OCI-M2 (cell line): ENCODE results near the gene DLGAP3.
"Not testable (repeated sequence)": the region's sequence is repeated elsewhere in the genome, so short reads cannot be mapped to it uniquely, and the experiment has no call there.

ENCODE experiments used
- DNase-seq: peaks from one replicate; lab custom pipeline; 2025; ENCODE audit not compliant: unreplicated experiment; lab: John Stamatoyannopoulos, UW

Gene DLGAP3

GRCh38 chr1:34842073-34842472 lies 87.4 kb downstream of the DLGAP3 start:
- no peak for DNase-seq

GRCh38 chr1:34840426-34840825 lies 89.0 kb downstream of the DLGAP3 start:
- DNase-seq, result no peak

GRCh38 chr1:34839526-34840305 lies 89.7 kb downstream of the DLGAP3 start:
- no peak for DNase-seq

GRCh38 chr1:34833711-34834110 lies 95.7 kb downstream of the DLGAP3 start:
- DNase-seq, result no peak

- DNase-seq, result no peak
These were observed 97.7 kb downstream of the DLGAP3 start for GRCh38 chr1:34831721-34832246.

GRCh38 chr1:34829250-34829649 lies 100.2 kb downstream of the DLGAP3 start:
- no peak for DNase-seq

- no peak for DNase-seq
These were observed 100.8 kb downstream of the DLGAP3 start for GRCh38 chr1:34828611-34829010.

- DNase-seq, result no peak
These were observed 102.0 kb downstream of the DLGAP3 start for GRCh38 chr1:34827341-34827941.

- DNase-seq, result no peak
These were observed 103.9 kb downstream of the DLGAP3 start for GRCh38 chr1:34825455-34826091.

- DNase-seq, result no peak
These were observed 104.5 kb downstream of the DLGAP3 start for GRCh38 chr1:34824817-34825454.

GRCh38 chr1:34822202-34822601 lies 107.2 kb downstream of the DLGAP3 start:
- DNase-seq, result no peak

GRCh38 chr1:34818862-34819261 lies 110.6 kb downstream of the DLGAP3 start:
- DNase-seq, result not testable (repeated sequence)

- DNase-seq, result no peak
These were observed 112.7 kb downstream of the DLGAP3 start for GRCh38 chr1:34816778-34817177.

GRCh38 chr1:34816332-34816731 lies 113.1 kb downstream of the DLGAP3 start:
- DNase-seq, result no peak
